ENCODE measurements around the gene CD276.
"Not testable (repeated sequence)": the region's sequence is repeated elsewhere in the genome, so short reads cannot be mapped to it uniquely, and the experiment has no call there.

The CD276 gene

DNA sequence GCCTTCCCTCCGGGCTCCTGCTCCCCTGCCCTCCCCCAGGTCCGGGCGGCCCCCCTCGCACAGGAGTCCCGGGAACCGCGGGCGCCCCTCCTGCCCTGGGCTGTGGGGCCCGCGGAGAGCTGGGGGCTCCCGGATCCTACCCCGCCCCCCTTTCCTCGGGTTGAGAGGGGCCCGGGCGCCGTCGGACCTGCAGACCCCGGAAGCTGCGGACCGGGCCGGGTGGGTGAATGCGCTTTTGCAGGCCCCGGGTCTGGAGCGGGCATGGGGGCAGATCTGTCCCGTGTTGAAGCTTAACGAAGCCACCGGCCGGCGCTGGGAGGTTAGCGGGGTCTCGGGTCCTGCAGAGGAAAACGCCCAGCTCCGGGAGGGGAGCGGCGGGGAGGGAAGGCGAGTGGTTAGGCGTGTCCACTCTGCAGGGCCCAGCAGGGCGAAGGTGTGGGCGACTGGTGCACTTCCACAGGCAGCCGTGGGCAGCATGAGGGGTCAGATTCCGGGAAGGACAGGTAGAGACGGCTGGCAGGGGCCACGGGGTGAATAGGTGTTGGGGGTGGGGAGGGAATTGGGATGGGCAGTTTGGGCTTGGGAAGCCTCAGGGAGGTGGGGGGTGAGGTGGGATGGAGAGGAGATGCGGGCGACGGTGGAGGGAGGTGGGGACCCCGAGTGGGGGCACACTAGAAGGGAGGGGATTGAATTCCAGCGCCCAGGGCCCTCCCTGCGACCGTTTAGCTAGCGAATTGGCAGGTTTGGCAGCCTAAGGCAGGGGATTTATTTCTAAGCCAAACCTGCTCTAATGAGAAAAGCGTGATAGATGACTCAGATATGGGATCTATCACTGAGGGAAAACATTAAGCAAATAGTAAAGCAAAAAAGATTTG is 635 bp downstream of the CD276 start:
- in situ Hi-C loops (cut with HindIII; ENCODE audit: low sequenced_read_pairs): loop anchor here (5.0 kb wide), 1 partner anchor 88 kb away; no protein-coding TSS in a partner anchor

GRCh38 chr15:73685981-73686380 is 1.8 kb downstream of the CD276 start:
- in situ Hi-C loops (cut with HindIII; ENCODE audit: low sequenced_read_pairs): loop anchor here (5.0 kb wide), 1 partner anchor 89 kb away; no protein-coding TSS in a partner anchor

GRCh38 chr15:73686781-73687256 is 2.6 kb downstream of the CD276 start:
- in situ Hi-C loops (cut with HindIII; ENCODE audit: low sequenced_read_pairs): loop anchor here (5.0 kb wide), 1 partner anchor 90 kb away; no protein-coding TSS in a partner anchor

DNA sequence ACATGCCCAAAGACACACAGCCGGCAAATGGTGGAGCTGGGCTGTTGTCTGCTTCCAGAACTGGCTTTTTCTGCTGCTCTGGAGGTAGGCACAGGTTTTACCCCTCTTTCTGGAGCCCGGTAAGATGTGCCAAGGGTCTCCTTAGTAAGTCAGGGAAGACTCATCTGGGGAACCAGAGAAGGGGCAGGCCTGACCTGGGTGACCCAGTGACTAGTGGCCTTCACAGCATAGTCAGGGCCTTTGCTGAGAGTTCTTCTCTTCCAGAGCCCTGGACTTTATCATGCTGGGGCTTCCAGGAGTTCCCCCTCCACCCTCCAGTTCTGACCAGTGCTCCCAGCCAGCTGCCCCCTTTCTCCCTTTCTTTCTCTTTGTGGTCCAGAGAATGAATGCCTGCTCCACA is 3.2 kb downstream of the CD276 start:
- in situ Hi-C loops (cut with HindIII; ENCODE audit: low sequenced_read_pairs): loop anchor here (5.0 kb wide), 1 partner anchor 90 kb away; no protein-coding TSS in a partner anchor

GRCh38 chr15:73688455-73688854 is 4.3 kb downstream of the CD276 start:
- in situ Hi-C loops (cut with HindIII; ENCODE audit: low sequenced_read_pairs): loop anchor here (5.0 kb wide), 1 partner anchor 91 kb away; no protein-coding TSS in a partner anchor

- in situ Hi-C loops (cut with HindIII; ENCODE audit: low sequenced_read_pairs): no loop called here
These were observed 7.2 kb downstream of the CD276 start for GRCh38 chr15:73691396-73691795.

DNA sequence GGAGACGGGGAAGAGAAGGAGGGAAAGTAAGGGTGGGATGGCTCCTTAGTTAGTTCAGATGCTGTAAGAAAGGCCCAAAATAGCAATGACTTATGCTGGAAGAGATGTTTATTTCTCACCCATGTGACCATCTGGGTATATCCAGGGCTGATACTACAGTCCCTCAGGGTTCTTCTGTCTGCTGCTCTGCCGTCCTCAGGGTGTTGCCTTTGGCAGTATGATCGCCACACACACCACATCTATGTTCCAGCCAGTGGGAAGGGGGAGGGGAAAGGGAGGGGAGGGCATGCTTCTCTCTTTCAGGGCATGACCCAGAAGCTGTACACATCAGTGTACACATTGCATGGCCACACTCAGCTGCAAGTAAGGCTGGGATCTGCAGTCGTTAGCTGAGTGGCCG is 10.2 kb downstream of the CD276 start:
- in situ Hi-C loops (cut with HindIII; ENCODE audit: low sequenced_read_pairs): no loop called here

DNA sequence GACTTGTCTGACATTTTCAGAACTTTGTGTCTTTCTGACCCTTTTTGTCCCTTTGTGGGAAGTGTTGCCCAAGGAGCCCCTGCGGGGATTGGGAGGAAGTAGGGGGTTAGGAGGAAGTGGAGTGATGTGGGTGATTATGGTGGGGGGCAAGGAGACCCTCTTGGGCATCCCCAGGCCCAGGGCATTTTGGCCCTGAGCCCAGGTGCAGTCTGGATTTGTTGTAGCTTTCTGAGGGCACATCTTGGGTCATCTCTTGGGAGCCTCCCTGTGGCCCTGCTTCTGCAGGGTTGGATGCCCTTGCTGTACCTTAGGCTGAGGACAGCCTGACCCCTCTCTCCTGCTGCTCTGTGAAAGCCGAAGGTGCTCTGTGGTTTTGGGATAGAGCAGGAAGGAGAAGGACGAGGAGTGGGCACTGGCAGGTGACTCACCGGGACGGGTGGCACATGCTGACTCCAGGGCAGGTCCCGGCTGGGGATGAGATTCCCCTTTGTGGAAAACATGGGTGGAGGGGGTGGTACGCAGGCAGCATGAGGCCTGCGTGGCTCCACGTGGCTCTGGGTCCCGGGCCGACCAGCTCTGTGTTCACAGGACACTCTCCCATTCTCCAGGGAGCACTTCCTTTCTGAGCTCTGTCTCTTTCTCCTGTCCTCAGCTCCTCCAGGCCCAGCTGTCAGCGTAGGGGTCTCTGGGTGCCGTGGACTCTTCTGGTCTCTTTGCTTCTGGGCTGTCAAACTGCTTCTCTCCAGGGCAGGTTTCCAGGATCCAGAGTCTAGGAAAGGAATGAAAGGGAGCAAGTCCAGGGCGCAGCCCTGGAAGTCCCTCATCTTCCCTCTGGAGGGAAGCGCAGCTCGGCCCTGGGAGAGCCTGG is 11.8 kb downstream of the CD276 start:
- in situ Hi-C loops (cut with HindIII; ENCODE audit: low sequenced_read_pairs): loop anchor here (5.0 kb wide), 1 partner anchor 64 kb away; the partner anchor contains the start of gene NPTN

GRCh38 chr15:73696641-73697001 is 12.4 kb downstream of the CD276 start:
- in situ Hi-C loops (cut with HindIII; ENCODE audit: low sequenced_read_pairs): loop anchor here (5.0 kb wide), 1 partner anchor 64 kb away; the partner anchor contains the start of gene NPTN

- in situ Hi-C loops (cut with HindIII; ENCODE audit: low sequenced_read_pairs): loop anchor here (5.0 kb wide), 1 partner anchor 65 kb away; the partner anchor contains the start of gene NPTN
These were observed 12.9 kb downstream of the CD276 start for GRCh38 chr15:73697033-73697467.

- in situ Hi-C loops (cut with HindIII; ENCODE audit: low sequenced_read_pairs): loop anchor here (5.0 kb wide), 1 partner anchor 67 kb away; the partner anchor contains the start of gene NPTN
These were observed 15.3 kb downstream of the CD276 start for GRCh38 chr15:73699249-73700040.

DNA sequence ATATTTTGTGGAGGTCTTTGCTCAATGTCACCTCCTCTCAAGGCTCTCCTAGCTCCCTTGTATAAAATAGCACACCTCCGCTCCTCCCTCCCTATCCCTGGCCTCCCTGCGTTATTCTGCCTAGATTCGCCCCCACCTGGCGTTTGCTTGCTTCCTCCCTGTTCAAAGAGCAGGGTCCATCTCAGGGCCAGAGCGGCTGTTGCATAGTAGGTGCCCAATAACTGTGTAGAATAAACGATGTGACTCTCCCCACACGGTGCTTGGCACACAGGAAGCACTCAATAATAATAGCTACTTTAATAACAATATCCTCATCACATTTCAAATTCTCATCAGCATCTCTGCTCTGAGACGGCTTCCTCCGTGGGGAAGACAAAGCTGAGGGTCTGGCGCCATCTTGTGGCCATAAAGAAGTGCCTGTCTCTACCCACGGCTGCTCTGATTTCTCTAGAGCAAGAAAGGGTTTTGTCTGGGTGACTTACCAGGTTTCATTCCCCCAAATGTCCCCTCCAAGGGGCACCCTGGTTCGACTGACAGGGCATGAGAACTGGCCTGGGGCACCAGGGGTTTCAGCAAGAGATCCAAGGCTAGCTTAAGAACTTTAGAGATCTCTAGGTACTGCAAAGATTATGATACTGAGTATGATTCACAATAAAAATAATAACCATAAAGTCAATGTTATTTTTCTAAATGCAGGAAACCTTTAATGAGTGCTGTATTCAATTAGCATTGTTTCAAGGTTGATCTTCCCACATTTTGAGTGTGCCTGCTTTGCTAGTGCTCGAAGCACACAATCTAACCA is 16.1 kb downstream of the CD276 start:
- in situ Hi-C loops (cut with HindIII; ENCODE audit: low sequenced_read_pairs): no loop called here

DNA sequence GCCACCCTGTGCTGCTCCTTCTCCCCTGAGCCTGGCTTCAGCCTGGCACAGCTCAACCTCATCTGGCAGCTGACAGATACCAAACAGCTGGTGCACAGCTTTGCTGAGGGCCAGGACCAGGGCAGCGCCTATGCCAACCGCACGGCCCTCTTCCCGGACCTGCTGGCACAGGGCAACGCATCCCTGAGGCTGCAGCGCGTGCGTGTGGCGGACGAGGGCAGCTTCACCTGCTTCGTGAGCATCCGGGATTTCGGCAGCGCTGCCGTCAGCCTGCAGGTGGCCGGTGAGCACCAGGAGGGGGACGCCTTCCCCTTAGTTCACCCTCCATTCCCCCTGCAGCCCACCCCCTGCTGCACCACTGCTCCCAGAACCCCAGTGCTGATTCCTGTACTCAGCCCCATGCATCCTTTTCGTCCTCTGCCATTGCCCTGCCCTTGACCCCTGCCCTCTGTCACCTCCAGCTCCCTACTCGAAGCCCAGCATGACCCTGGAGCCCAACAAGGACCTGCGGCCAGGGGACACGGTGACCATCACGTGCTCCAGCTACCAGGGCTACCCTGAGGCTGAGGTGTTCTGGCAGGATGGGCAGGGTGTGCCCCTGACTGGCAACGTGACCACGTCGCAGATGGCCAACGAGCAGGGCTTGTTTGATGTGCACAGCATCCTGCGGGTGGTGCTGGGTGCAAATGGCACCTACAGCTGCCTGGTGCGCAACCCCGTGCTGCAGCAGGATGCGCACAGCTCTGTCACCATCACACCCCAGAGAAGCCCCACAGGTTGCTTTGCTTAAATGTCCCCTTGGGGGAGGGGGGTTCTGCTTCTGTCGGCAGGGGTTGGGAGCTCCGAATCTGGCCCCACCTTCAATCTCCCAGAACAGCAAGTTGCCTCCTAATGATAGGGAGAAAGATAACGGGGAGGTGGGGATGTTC is 18.4 kb downstream of the CD276 start:
- in situ Hi-C loops (cut with HindIII; ENCODE audit: low sequenced_read_pairs): not testable (repeated sequence)

- in situ Hi-C loops (cut with HindIII; ENCODE audit: low sequenced_read_pairs): not testable (repeated sequence)
These were observed 19.4 kb downstream of the CD276 start for GRCh38 chr15:73703601-73704000.

GRCh38 chr15:73704142-73704868 is 20.1 kb downstream of the CD276 start:
- in situ Hi-C loops (cut with HindIII; ENCODE audit: low sequenced_read_pairs): not testable (repeated sequence)

DNA sequence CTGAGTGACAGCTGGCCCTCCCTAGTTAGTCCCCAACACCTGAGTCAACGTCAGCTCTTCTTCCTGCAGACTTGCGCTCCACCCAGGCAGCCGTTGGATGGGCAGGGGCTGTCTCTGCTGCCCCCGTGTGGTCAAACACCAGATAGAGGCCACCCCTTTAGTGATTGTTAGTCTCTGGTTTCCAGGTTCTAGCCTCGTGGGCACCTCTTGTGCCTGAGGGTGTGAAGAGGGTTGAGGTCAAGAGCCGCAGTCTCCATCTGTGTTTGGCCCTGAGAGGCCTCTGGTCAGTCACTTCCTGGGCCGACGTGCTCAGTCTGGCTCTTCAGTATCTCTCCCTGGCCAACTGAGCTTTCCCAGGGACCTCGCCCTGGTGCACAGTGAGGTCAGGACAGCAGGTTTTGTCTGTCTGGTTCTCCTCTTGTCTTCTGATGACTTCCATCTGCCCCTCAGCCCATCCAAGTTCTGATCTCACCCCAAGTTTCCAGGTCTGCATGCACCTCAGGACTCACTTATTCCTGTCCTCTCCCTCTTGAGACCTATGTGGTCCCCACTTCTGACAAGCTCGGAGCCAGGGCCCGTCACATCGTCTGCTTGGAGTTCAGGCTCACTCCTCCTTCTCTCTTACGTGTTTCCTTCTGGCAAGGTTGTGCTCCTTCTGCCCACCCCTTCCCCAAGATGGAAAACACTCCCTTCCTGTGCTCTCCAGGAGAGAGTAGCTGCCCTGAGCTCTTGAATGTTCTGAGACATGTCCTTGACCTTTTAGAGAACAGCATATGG is 20.9 kb downstream of the CD276 start:
- in situ Hi-C loops (cut with HindIII; ENCODE audit: low sequenced_read_pairs): no loop called here

GRCh38 chr15:73708691-73709090 is 24.5 kb downstream of the CD276 start:
- in situ Hi-C loops (cut with HindIII; ENCODE audit: low sequenced_read_pairs): no loop called here

Measured in endothelial cell of hepatic sinusoid (primary cell).